HL-60 (cell line): Measurements from ENCODE around the gene KRT4.
"Not testable (repeated sequence)": the region's sequence is repeated elsewhere in the genome, so short reads cannot be mapped to it uniquely, and the experiment has no call there.

Source experiments
- DNase-seq, 2 experiments: peaks; one replicate each; pipeline ENCODE4 v3.0.0-alpha.2; 2010 to 2020; ENCODE audit warnings: low read depth in 1 of 2, low spot score in 1 of 2
- H3K27ac ChIP-seq: fragments of 250-450 bp; sonication (Bioruptor Pico); replicated peaks from 2 replicates; pipeline ENCODE4 v1.5.1; 2020; ENCODE audit warnings: mild to moderate bottlenecking, moderate library complexity
- H3K27me3 ChIP-seq: fragments of 250-450 bp; sonication (Bioruptor Pico); 2 replicates; pipeline ENCODE4 v1.5.1; 2021; ENCODE audit warnings: mild to moderate bottlenecking, moderate library complexity; ENCODE audit not compliant: insufficient read depth, poor library complexity, severe bottlenecking
- H3K4me3 ChIP-seq: replicated peaks from 2 replicates; pipeline ENCODE4 v1.5.1; 2011; ENCODE audit warnings: mild to moderate bottlenecking, control low read depth, low read length; ENCODE audit not compliant: insufficient read depth
- GABPA ChIP-seq: IDR thresholded peaks from 2 replicates; pipeline ENCODE4 v1.6.1; 2012; ENCODE audit warnings: low read depth
- POLR2AphosphoS5 ChIP-seq: IDR thresholded peaks from 2 replicates; pipeline ENCODE4 v1.6.1; 2012; ENCODE audit warnings: low read depth
- REST ChIP-seq: IDR thresholded peaks from 2 replicates; pipeline ENCODE4 v1.6.1; 2012; ENCODE audit warnings: low read depth; ENCODE audit not compliant: insufficient replicate concordance
- SPI1 ChIP-seq: IDR thresholded peaks from 2 replicates; pipeline ENCODE4 v1.6.1; 2012; ENCODE audit warnings: low read depth, mild to moderate bottlenecking, borderline replicate concordance
- TF ChIP-seq, protein P1 (sequence below): IDR thresholded peaks from one replicate; pipeline ENCODE4 v1.5.1; 2011; ENCODE audit warnings: low read length, control low read depth, inconsistent platforms; ENCODE audit not compliant: insufficient read depth

Gene KRT4

DNA sequence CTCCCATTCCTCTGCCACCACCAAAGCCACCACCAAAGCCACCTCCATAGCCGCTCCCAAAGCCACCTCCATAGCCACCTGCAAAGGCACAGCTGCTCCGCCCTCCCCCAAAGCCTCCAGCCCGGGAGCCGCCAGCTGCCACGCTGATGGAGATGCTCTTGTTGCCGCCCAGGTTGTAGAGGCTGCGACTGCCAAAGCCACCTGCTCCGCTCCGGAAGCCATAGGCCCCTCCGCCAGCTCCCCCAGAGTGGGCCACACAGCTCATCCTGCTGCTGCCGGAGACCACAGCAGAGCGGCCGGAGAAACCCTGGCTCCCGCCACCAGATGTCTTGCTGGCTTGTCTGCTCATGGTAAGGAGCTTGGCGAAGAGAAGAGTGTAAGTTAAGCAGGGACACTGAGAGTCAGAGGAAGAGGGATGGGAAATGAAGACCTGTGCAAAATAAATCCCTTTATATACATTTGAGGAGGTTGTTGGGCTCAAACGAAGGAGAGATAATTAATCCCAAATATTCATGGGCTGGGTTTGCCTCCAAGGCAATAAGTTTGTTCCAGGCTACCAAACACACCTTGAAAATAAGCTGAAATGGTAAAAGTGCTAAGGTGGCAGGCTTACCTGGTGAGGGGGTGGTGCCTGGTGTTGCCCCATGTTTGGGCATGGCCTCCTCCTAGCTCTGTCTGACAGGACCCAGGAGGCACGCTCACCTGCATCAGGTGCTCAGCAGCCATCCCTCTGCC is 18.1 kb downstream of the KRT4 start, which contains the start of gene KRT3:
TSS of gene KRT3 (minus strand) at position 424 of the 735 bp plus-strand sequence. CDS start at position 349, 75 bp downstream.
- no peak for TF ChIP-seq REST
- no peak for TF ChIP-seq SPI1
- no peak for TF ChIP-seq GABPA
- TF ChIP-seq, protein P1, sequence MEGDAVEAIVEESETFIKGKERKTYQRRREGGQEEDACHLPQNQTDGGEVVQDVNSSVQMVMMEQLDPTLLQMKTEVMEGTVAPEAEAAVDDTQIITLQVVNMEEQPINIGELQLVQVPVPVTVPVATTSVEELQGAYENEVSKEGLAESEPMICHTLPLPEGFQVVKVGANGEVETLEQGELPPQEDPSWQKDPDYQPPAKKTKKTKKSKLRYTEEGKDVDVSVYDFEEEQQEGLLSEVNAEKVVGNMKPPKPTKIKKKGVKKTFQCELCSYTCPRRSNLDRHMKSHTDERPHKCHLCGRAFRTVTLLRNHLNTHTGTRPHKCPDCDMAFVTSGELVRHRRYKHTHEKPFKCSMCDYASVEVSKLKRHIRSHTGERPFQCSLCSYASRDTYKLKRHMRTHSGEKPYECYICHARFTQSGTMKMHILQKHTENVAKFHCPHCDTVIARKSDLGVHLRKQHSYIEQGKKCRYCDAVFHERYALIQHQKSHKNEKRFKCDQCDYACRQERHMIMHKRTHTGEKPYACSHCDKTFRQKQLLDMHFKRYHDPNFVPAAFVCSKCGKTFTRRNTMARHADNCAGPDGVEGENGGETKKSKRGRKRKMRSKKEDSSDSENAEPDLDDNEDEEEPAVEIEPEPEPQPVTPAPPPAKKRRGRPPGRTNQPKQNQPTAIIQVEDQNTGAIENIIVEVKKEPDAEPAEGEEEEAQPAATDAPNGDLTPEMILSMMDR: no peak
- TF ChIP-seq POLR2AphosphoS5: no peak
- Histone ChIP-seq H3K27ac (no peak within 1 kb of the TSS), H3K4me3 (no peak within 1 kb of the TSS), H3K27me3 (peaks cover 6% of the 10 kb centered on the region)
- DNase-seq: no peak

- H3K27me3 ChIP-seq: peaks cover 11% of the 10 kb centered on the region
- DNase-seq, H3K4me3 ChIP-seq, H3K27ac ChIP-seq: not testable (repeated sequence)
These were observed 18.6 kb downstream of the KRT4 start for GRCh38 chr12:52795332-52795674.

- TF ChIP-seq GABPA: no peak
- no peak for TF ChIP-seq REST
- TF ChIP-seq SPI1: no peak
- no peak for TF ChIP-seq POLR2AphosphoS5
- TF ChIP-seq, protein P1: no peak
- H3K27me3 ChIP-seq: peaks cover 17% of the 10 kb centered on the region
- H3K4me3 ChIP-seq: no peak overlapping the region
- H3K27ac ChIP-seq: no peak overlapping the region
- DNase-seq: no peak
These were observed 19.2 kb downstream of the KRT4 start for GRCh38 chr12:52794479-52795331.

- TF ChIP-seq SPI1 (no peak), REST (no peak), GABPA (no peak), POLR2AphosphoS5 (no peak)
- TF ChIP-seq, protein P1: no peak
- no peak for DNase-seq
- Histone ChIP-seq H3K4me3 (no peak overlapping the region), H3K27me3 (peaks cover 26% of the 10 kb centered on the region), H3K27ac (no peak overlapping the region)
These were observed 21.5 kb downstream of the KRT4 start for GRCh38 chr12:52792185-52793029.
